HG03025 (cell line): ENCODE measurements around the gene RARRES2.

ENCODE experiments used
- ATAC-seq: cut with Tn5 transposase; IDR thresholded peaks from one replicate; pipeline ENCODE4 v1.9.1; 2021; ENCODE audit warnings: mild to moderate bottlenecking, moderate library complexity; ENCODE audit not compliant: unreplicated experiment, low FRiP score

Gene RARRES2

DNA sequence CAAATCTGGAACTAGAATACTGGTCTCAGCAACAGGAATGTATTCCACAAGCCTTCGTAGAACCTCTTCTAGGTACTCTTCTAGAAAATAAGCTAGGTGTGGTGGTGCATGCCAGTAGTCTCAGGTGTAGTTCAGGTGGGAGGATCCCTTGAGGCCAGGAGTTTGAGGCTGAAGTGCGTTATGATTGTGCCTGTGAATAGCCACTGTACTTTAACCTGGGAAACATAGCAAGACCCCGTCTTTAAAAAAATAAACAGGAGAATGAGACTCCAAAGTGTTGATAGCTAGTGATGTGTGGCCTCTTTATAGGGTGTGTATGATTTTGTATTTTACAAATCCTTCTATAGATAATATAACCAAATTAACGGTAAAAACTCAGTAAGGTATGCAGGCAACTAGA, 36.2 kb upstream of the RARRES2 start:
- ATAC-seq: no peak

DNA sequence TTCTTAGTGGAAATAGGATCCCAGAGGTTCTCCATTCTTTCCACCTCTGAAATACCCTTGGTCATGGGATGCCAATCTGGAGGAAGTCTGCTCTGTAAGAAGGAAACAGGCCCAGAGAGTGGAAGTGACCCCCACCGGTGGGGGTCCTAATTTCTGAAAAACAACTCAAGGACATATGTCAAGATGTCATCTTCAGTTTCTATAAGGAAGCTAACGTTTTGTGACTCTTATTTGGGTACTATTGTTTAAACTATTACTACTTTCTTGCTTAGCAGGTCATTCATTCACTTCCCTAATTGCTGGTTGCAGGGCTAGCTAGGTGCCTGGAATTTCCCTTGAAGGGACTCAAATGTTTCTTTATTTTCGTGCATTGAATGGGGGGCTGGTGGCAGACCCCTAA, 35.8 kb upstream of the RARRES2 start:
- no peak for ATAC-seq

GRCh38 chr7:150376560-150376959, 35.1 kb upstream of the RARRES2 start:
- no peak for ATAC-seq

- ATAC-seq: no peak
Measured at GRCh38 chr7:150375662-150376521, 34.5 kb upstream of the RARRES2 start.

DNA sequence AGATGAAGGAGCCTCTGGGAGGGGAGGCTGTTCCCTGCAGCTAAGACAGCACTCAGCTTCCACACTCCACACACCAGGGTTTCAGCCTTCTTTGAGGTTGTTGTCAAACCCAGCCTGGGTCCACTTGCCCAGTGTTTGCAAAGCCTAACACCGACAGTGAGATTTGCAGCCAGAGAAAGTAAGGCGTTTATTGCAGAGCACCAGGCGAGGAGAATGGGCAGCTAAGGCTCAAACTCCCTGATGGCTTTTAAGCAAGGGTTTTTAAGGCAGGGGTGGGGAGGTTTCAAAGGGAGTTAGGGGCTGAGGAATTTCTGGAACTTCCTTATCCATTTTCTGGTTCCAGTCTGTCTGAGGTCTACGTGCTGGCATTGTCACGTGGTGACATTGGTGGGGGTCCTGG, 33.0 kb upstream of the RARRES2 start:
- no peak for ATAC-seq

- no peak for ATAC-seq
Measured at GRCh38 chr7:150374026-150374425, 32.6 kb upstream of the RARRES2 start.

GRCh38 chr7:150373049-150373801, 31.8 kb upstream of the RARRES2 start:
- no peak for ATAC-seq

DNA sequence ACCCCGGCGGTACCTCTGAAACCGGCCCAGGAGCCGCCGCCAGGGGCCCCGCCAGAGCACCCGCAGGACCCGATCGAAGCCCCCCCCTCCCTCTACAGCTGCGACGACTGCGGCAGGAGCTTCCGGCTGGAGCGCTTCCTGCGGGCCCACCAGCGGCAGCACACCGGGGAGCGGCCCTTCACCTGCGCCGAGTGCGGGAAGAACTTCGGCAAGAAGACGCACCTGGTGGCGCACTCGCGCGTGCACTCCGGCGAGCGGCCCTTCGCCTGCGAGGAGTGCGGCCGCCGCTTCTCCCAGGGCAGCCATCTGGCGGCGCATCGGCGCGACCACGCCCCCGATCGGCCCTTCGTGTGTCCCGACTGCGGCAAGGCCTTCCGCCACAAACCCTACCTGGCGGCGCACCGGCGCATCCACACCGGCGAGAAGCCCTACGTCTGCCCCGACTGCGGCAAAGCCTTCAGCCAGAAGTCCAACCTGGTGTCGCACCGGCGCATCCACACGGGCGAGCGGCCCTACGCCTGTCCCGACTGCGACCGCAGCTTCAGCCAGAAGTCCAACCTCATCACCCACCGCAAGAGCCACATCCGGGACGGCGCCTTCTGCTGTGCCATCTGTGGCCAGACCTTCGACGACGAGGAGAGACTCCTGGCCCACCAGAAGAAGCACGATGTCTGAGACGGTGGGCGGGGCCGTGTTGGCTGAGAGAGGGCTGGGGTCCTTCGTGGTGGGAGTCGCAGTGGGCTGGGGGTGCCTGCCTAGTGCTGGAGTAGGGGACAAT, 31.0 kb upstream of the RARRES2 start:
- no peak for ATAC-seq

GRCh38 chr7:150371996-150372270, 30.5 kb upstream of the RARRES2 start:
- ATAC-seq: no peak

- no peak for ATAC-seq
Measured at GRCh38 chr7:150371131-150371995, 29.9 kb upstream of the RARRES2 start.

GRCh38 chr7:150370612-150371071, 29.2 kb upstream of the RARRES2 start:
- ATAC-seq: no peak

GRCh38 chr7:150369748-150370501, 28.5 kb upstream of the RARRES2 start:
- no peak for ATAC-seq

- peak; percentile 36 for ATAC-seq
Measured at GRCh38 chr7:150368884-150369747, 27.7 kb upstream of the RARRES2 start.

DNA sequence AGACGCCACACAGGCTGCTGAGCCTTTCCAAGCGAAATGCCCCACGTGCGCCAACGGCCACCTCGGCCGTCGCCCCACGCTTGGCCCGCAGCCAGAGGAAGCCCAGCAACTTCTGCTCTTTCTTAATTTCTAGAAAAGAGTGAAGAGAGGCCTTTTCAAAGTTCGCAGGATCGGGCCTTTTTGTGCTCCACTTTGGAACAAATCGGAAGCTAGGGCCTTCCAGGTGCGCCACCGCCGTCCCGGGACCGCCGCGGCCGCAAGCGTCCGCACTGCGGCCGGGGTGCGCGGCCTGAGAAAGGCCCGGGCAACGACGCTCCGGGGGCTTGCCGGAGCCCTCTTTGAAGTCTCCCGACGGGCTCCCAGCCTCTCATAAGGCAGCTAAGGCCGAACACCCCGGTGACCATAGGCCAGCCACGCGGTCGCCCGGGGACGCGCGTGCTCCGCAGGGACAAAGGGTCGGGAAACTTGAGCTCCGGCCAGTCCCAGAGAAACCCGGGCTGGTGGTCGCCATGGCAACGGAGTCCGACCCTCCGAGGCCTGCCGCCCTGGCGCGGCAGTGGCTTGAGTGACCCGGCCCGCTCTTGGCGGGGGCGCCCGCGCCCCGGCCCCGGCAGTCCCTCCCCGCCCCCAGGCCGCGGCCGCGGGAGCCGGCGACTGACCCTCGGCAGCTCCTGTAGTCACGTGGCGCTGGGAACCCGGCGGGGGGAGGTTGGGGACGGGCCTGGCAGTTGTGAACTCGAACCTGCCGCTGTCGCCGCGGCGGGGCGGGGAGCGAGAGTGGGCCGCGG, 26.9 kb upstream of the RARRES2 start, which contains the start of gene REPIN1:
Gene REPIN1, plus strand, starts transcription at position 727 of the 788 bp plus-strand sequence. CDS start 890 bp downstream, outside the sequence.
- ATAC-seq: peak; percentile 60

DNA sequence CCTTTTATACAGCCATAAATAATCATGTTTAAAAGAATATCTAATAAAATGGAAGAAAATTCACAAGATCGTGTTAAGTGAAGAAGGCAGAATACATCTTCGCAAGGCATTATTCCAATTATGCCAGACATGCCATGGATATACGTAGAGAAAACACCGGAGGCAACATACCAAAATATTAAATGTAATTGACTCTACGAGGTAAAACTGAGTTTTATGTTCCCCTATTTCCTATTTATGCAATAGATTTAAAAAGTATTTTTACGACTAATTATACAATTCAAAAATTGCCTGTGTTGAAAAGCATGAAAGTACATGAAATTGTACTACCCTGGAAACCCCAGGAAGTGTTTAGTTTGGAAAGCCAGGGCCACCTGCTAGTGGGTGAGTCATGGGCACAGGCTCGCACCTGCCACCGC, 26.3 kb upstream of the RARRES2 start:
- ATAC-seq: no peak

GRCh38 chr7:150365673-150366398, 24.4 kb upstream of the RARRES2 start:
- ATAC-seq: no peak

DNA sequence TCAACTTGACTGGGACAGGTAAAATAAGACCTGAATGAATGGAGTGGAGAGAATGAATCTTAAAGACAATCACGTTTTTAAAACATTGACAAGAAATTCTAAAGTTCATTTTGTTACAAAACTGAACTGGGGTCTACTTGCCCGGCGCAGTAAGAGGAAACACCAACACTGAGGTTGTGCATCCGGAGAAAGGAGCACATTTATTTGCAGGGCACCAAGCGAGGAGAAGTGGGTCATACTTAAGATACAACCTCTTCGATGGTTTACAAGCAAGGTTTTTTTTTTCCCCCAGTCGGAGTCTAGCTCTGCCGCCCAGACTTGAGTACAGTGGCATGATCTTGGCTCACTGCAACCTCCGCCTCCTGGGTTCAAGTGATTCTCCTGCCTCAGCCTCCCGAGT, 23.8 kb upstream of the RARRES2 start:
- no peak for ATAC-seq
